Measurements from ENCODE around the gene LSAMP. TPM values are rescaled to one million over a fixed set of nuclear protein-coding genes. Genes with fewer than 3 reads are reported as not detected.

Gene LSAMP
- total RNA-seq, 1 donor = 3.3 TPM

GRCh38 chr3:116051040-116051439, 394.2 kb downstream of the LSAMP start:
- Histone ChIP-seq H3K9me3 (ENCODE audit: low read depth, low read length) (no peaks in the 10 kb centered on the region), H3K4me1 (ENCODE audit: insufficient read depth, low read length) (no peaks in the 10 kb centered on the region), H2AFZ (ENCODE audit: low read length) (no peak overlapping the region), H3K4me3 (ENCODE audit: insufficient read depth, low read length) (no peak overlapping the region), H3K36me3 (ENCODE audit: insufficient read depth, low read length) (no peaks in the 10 kb centered on the region), H3K4me2 (ENCODE audit: insufficient read depth, low read length) (no peak overlapping the region), H4K20me1 (ENCODE audit: insufficient read depth, low read length) (no peaks in the 10 kb centered on the region), H3K27ac (ENCODE audit: low read depth, low read length) (no peak overlapping the region), H3K27me3 (ENCODE audit: insufficient read depth, low read length) (no peaks in the 10 kb centered on the region), H3K79me2 (ENCODE audit: insufficient read depth, low read length) (no peaks in the 10 kb centered on the region)
- no peak for TF ChIP-seq CTCF (IDR thresholded peaks at IDR 0.05; ENCODE audit: extremely low read depth, low read depth, low read length)
- DNase-seq (ENCODE audit: insufficient read length, low spot score, missing footprints) = no peak

GRCh38 chr3:116050311-116050915, 394.9 kb downstream of the LSAMP start:
- no peaks in the 10 kb centered on the region for H3K79me2 ChIP-seq (ENCODE audit: insufficient read depth, low read length)
- no peak overlapping the region for H3K4me3 ChIP-seq (ENCODE audit: insufficient read depth, low read length)
- H3K4me2 ChIP-seq (ENCODE audit: insufficient read depth, low read length) = no peak overlapping the region
- no peaks in the 10 kb centered on the region for H3K4me1 ChIP-seq (ENCODE audit: insufficient read depth, low read length)
- H2AFZ ChIP-seq (ENCODE audit: low read length) = no peak overlapping the region
- no peaks in the 10 kb centered on the region for H3K27me3 ChIP-seq (ENCODE audit: insufficient read depth, low read length)
- no peak overlapping the region for H3K27ac ChIP-seq (ENCODE audit: low read depth, low read length)
- no peaks in the 10 kb centered on the region for H4K20me1 ChIP-seq (ENCODE audit: insufficient read depth, low read length)
- no peaks in the 10 kb centered on the region for H3K9me3 ChIP-seq (ENCODE audit: low read depth, low read length)
- no peaks in the 10 kb centered on the region for H3K36me3 ChIP-seq (ENCODE audit: insufficient read depth, low read length)
- DNase-seq (ENCODE audit: insufficient read length, low spot score, missing footprints) = no peak
- TF ChIP-seq CTCF (IDR thresholded peaks at IDR 0.05; ENCODE audit: extremely low read depth, low read depth, low read length) = no peak

GRCh38 chr3:116048991-116049390, 396.3 kb downstream of the LSAMP start:
- Histone ChIP-seq H3K4me2 (ENCODE audit: insufficient read depth, low read length) (no peak overlapping the region), H3K27me3 (ENCODE audit: insufficient read depth, low read length) (no peaks in the 10 kb centered on the region), H3K27ac (ENCODE audit: low read depth, low read length) (no peak overlapping the region), H3K4me3 (ENCODE audit: insufficient read depth, low read length) (no peak overlapping the region), H3K36me3 (ENCODE audit: insufficient read depth, low read length) (no peaks in the 10 kb centered on the region), H4K20me1 (ENCODE audit: insufficient read depth, low read length) (no peaks in the 10 kb centered on the region), H3K9me3 (ENCODE audit: low read depth, low read length) (no peaks in the 10 kb centered on the region), H3K79me2 (ENCODE audit: insufficient read depth, low read length) (no peaks in the 10 kb centered on the region), H3K4me1 (ENCODE audit: insufficient read depth, low read length) (no peaks in the 10 kb centered on the region), H2AFZ (ENCODE audit: low read length) (no peak overlapping the region)
- no peak for DNase-seq (ENCODE audit: insufficient read length, low spot score, missing footprints)
- TF ChIP-seq CTCF (IDR thresholded peaks at IDR 0.05; ENCODE audit: extremely low read depth, low read depth, low read length) = no peak

- Histone ChIP-seq H3K27me3 (ENCODE audit: insufficient read depth, low read length) (no peaks in the 10 kb centered on the region), H3K4me3 (ENCODE audit: insufficient read depth, low read length) (no peak overlapping the region), H3K4me1 (ENCODE audit: insufficient read depth, low read length) (no peaks in the 10 kb centered on the region), H3K79me2 (ENCODE audit: insufficient read depth, low read length) (no peaks in the 10 kb centered on the region), H3K27ac (ENCODE audit: low read depth, low read length) (no peak overlapping the region), H3K9me3 (ENCODE audit: low read depth, low read length) (no peaks in the 10 kb centered on the region), H2AFZ (ENCODE audit: low read length) (no peak overlapping the region), H4K20me1 (ENCODE audit: insufficient read depth, low read length) (no peaks in the 10 kb centered on the region), H3K36me3 (ENCODE audit: insufficient read depth, low read length) (no peaks in the 10 kb centered on the region), H3K4me2 (ENCODE audit: insufficient read depth, low read length) (no peak overlapping the region)
- DNase-seq (ENCODE audit: insufficient read length, low spot score, missing footprints) = no peak
- no peak for TF ChIP-seq CTCF (IDR thresholded peaks at IDR 0.05; ENCODE audit: extremely low read depth, low read depth, low read length)
Observed at GRCh38 chr3:116046350-116046749, 398.9 kb downstream of the LSAMP start.

Measured in osteoblast (primary cell).